Neural cell (in vitro differentiated cells): ENCODE measurements around the gene RPL7L1. TPM values are rescaled to one million over a fixed set of nuclear protein-coding genes. Genes with fewer than 3 reads are reported as not detected.

Experiments used
- H2AFZ ChIP-seq: fragments of 200-600, 300-800 bp; sonication (generic), shearing (Covaris generic); 2 replicates; pipeline ENCODE4 v1.6.0; 2014; ENCODE audit warnings: low read depth, mild to moderate bottlenecking, antibody characterized with exemption, low read length, moderate library complexity
- H3F3A ChIP-seq: fragments of 200-600 bp; shearing (Covaris generic); 2 replicates; pipeline ENCODE4 v1.6.1; 2016; ENCODE audit warnings: mild to moderate bottlenecking, moderate library complexity, mixed read lengths, antibody characterized with exemption, low read length; ENCODE audit not compliant: insufficient read depth, poor library complexity, severe bottlenecking
- H3K27ac ChIP-seq: fragments of 200-600, 300-800 bp; sonication (generic), shearing (Covaris generic); 2 replicates; pipeline ENCODE4 v1.5.1; 2014; ENCODE audit warnings: mild to moderate bottlenecking, low read length, moderate library complexity
- H3K27me3 ChIP-seq: fragments of 300-800, 200-600 bp; sonication (generic), shearing (Covaris generic); 2 replicates; pipeline ENCODE4 v1.6.0; 2014; ENCODE audit warnings: mild to moderate bottlenecking, low read depth, low read length, moderate library complexity; ENCODE audit not compliant: insufficient read depth
- H3K36me3 ChIP-seq: fragments of 300-800, 200-600 bp; sonication (generic), shearing (Covaris generic); 2 replicates; pipeline ENCODE4 v1.5.1; 2014; ENCODE audit warnings: mild to moderate bottlenecking, antibody characterized with exemption, low read length, moderate library complexity; ENCODE audit not compliant: insufficient read depth
- H3K4me2 ChIP-seq: fragments of 300-800, 200-600 bp; sonication (generic), shearing (Covaris generic); 2 replicates; pipeline ENCODE4 v1.6.0; 2014; ENCODE audit warnings: mild to moderate bottlenecking, low read length
- H3K4me3 ChIP-seq: fragments of 300-800, 200-600 bp; sonication (generic), shearing (Covaris generic); 2 replicates; pipeline ENCODE4 v1.5.1; 2014; ENCODE audit warnings: mild to moderate bottlenecking, low read length, moderate library complexity
- H3K79me2 ChIP-seq: fragments of 200-600 bp; shearing (Covaris generic); replicated peaks from 2 replicates; pipeline ENCODE4 v1.6.0; 2014; ENCODE audit warnings: mild to moderate bottlenecking, low read length, moderate library complexity; ENCODE audit not compliant: insufficient read depth
- H3K9ac ChIP-seq: fragments of 300-800, 200-600 bp; sonication (generic), shearing (Covaris generic); 2 replicates; pipeline ENCODE4 v1.6.1; 2016; ENCODE audit warnings: mild to moderate bottlenecking, low read length, mixed read lengths
- H3K9me2 ChIP-seq: fragments of 200-600 bp; shearing (Covaris generic); 2 replicates; pipeline ENCODE4 v1.6.1; 2016; ENCODE audit warnings: mild to moderate bottlenecking, low read length, mixed read lengths; ENCODE audit not compliant: insufficient read depth
- H3K9me3 ChIP-seq: fragments of 200-600, 300-800 bp; sonication (generic), shearing (Covaris generic); 2 replicates; pipeline ENCODE4 v1.6.1; 2016; ENCODE audit warnings: mild to moderate bottlenecking, mixed run types, low read length, moderate library complexity, mixed read lengths
- H4K20me1 ChIP-seq: fragments of 200-600 bp; shearing (Covaris generic); 2 replicates; pipeline ENCODE4 v1.6.1; 2016; ENCODE audit warnings: mild to moderate bottlenecking, mixed run types; ENCODE audit not compliant: insufficient read depth
- EP300 ChIP-seq: fragments of 450-650 bp; conservative IDR thresholded peaks from 2 replicates; pipeline ENCODE4 v1.6.1; 2014; ENCODE audit warnings: antibody characterized with exemption, mild to moderate bottlenecking, moderate library complexity; ENCODE audit not compliant: poor library complexity, severe bottlenecking
- EZH2 ChIP-seq: fragments of 200-600, 300-800 bp; shearing (Covaris generic), sonication (generic); IDR thresholded peaks from 2 replicates; pipeline ENCODE4 v1.6.1; 2014; ENCODE audit warnings: antibody characterized with exemption, low read length, borderline replicate concordance, mild to moderate bottlenecking; ENCODE audit not compliant: insufficient read depth, poor library complexity, severe bottlenecking
- MXI1 ChIP-seq: fragments of 450-650 bp; conservative IDR thresholded peaks from 2 replicates; pipeline ENCODE4 v1.6.1; 2014; ENCODE audit warnings: antibody characterized with exemption, mild to moderate bottlenecking; ENCODE audit not compliant: poor library complexity, severe bottlenecking
- POLR2AphosphoS5 ChIP-seq: IDR thresholded peaks from 2 replicates; pipeline ENCODE4 v1.6.1; 2012
- RAD21 ChIP-seq: fragments of 450-650 bp; conservative IDR thresholded peaks from 2 replicates; pipeline ENCODE4 v1.6.1; 2014; ENCODE audit warnings: antibody characterized with exemption, mild to moderate bottlenecking, moderate library complexity
- SMC3 ChIP-seq: fragments of 450-650 bp; conservative IDR thresholded peaks from 2 replicates; pipeline ENCODE4 v1.6.1; 2014; ENCODE audit warnings: antibody characterized with exemption, mild to moderate bottlenecking, moderate library complexity; ENCODE audit not compliant: poor library complexity
- TAF1 ChIP-seq: IDR thresholded peaks from 2 replicates; pipeline ENCODE4 v1.6.1; 2012; ENCODE audit warnings: low read depth
- polyA plus RNA-seq: library from polyadenylated mRNA; depleted of rRNA; stranded (reverse); fragments of >200 nt; gene quantifications from 2 replicates; pipeline ENCODE4 v1.2.3, GENCODE V29; 2014
- TF ChIP-seq, protein P1 (sequence below): IDR thresholded peaks from 2 replicates; pipeline ENCODE4 v1.6.1; 2012; ENCODE audit warnings: borderline replicate concordance
- TF ChIP-seq, protein P2 (sequence below): fragments of 450-650 bp; IDR thresholded peaks from 2 replicates; pipeline ENCODE4 v1.5.1; 2014; ENCODE audit warnings: antibody characterized with exemption, mild to moderate bottlenecking, moderate library complexity; ENCODE audit not compliant: poor library complexity, severe bottlenecking

RPL7L1 gene
- polyA plus RNA-seq, 1 donor from 2014 or later, result 88.5 TPM

DNA sequence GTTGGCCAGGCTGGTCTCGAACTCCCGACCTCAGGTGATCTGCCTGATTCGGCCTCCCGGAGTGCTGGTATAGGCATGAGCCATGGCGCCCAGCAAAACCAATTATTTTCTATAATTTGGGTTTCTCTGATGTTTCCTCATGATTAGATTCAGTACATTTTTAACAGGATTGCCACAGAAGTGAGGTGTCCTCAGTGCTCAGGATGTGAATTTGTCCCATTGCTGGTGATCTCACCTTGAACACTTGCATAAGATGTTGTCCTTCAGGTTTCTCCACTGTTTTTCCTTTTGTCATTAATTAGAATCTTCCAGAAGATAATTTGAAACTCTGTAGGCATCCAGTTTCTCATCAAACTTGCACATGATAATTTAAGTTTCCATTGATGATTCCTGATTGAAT lies 45.4 kb upstream of the RPL7L1 start:
- Histone ChIP-seq H3K27ac (no peak overlapping the region), H3K9me2 (no peaks in the 10 kb centered on the region), H3K4me3 (no peak overlapping the region), H3K27me3 (no peaks in the 10 kb centered on the region), H3K36me3 (peaks cover 5% of the 10 kb centered on the region), H2AFZ (no peak overlapping the region), H3K4me2 (no peak overlapping the region), H3K79me2 (no peaks in the 10 kb centered on the region), H3K9ac (no peak overlapping the region), H3K9me3 (no peaks in the 10 kb centered on the region), H3F3A (no peaks in the 10 kb centered on the region), H4K20me1 (no peaks in the 10 kb centered on the region)
- TF ChIP-seq TAF1 (no peak), EP300 (no peak), MXI1 (no peak), POLR2AphosphoS5 (no peak), SMC3 (no peak), RAD21 (no peak), EZH2 (no peak)
- TF ChIP-seq, protein P1, sequence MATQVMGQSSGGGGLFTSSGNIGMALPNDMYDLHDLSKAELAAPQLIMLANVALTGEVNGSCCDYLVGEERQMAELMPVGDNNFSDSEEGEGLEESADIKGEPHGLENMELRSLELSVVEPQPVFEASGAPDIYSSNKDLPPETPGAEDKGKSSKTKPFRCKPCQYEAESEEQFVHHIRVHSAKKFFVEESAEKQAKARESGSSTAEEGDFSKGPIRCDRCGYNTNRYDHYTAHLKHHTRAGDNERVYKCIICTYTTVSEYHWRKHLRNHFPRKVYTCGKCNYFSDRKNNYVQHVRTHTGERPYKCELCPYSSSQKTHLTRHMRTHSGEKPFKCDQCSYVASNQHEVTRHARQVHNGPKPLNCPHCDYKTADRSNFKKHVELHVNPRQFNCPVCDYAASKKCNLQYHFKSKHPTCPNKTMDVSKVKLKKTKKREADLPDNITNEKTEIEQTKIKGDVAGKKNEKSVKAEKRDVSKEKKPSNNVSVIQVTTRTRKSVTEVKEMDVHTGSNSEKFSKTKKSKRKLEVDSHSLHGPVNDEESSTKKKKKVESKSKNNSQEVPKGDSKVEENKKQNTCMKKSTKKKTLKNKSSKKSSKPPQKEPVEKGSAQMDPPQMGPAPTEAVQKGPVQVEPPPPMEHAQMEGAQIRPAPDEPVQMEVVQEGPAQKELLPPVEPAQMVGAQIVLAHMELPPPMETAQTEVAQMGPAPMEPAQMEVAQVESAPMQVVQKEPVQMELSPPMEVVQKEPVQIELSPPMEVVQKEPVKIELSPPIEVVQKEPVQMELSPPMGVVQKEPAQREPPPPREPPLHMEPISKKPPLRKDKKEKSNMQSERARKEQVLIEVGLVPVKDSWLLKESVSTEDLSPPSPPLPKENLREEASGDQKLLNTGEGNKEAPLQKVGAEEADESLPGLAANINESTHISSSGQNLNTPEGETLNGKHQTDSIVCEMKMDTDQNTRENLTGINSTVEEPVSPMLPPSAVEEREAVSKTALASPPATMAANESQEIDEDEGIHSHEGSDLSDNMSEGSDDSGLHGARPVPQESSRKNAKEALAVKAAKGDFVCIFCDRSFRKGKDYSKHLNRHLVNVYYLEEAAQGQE, result no peak
- TF ChIP-seq, protein P2, sequence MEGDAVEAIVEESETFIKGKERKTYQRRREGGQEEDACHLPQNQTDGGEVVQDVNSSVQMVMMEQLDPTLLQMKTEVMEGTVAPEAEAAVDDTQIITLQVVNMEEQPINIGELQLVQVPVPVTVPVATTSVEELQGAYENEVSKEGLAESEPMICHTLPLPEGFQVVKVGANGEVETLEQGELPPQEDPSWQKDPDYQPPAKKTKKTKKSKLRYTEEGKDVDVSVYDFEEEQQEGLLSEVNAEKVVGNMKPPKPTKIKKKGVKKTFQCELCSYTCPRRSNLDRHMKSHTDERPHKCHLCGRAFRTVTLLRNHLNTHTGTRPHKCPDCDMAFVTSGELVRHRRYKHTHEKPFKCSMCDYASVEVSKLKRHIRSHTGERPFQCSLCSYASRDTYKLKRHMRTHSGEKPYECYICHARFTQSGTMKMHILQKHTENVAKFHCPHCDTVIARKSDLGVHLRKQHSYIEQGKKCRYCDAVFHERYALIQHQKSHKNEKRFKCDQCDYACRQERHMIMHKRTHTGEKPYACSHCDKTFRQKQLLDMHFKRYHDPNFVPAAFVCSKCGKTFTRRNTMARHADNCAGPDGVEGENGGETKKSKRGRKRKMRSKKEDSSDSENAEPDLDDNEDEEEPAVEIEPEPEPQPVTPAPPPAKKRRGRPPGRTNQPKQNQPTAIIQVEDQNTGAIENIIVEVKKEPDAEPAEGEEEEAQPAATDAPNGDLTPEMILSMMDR, result no peak

DNA sequence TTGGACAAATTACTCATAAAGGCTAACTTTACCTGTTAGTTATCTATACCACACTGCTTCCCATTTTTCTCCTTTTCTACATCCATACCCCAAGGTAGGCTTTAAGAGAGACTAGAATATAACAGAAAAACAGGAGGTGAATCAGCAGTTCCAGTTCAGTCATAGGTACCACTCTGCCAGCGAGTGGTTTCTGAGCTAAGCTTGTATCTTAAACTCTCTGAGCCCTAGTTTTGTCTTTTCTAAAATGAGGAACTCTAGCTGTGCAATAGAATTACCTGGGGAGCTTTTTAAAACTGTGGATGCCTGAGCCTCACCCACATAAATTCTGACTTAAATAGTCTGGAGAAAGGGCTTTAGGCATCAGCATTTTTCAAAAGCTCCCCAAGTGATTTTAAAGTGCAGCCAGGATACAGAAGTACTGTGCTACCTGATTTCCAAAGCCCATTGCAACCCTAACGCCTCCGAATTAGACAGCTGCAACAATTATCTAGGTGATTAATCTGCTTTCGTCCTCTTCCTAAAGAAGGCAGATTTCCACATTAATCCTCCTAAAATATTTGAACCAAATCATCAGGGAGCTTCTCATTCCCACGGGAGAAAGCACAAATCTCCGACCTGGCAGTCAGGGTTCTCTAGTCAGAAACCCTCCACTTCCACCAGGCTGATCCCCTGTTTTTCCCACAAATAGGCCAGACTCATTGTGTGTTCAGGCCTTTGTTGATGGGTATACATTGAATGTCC lies 37.4 kb upstream of the RPL7L1 start:
- Histone ChIP-seq H3K4me3 (no peak overlapping the region), H3K9ac (no peak overlapping the region), H3K79me2 (no peaks in the 10 kb centered on the region), H3K36me3 (no peaks in the 10 kb centered on the region), H3K9me2 (no peaks in the 10 kb centered on the region), H4K20me1 (no peaks in the 10 kb centered on the region), H3K27ac (no peak overlapping the region), H3K4me2 (no peak overlapping the region), H3K27me3 (no peaks in the 10 kb centered on the region), H3K9me3 (no peaks in the 10 kb centered on the region), H3F3A (no peaks in the 10 kb centered on the region), H2AFZ (no peak overlapping the region)
- no peak for TF ChIP-seq EP300
- TF ChIP-seq, protein P1, result no peak
- TF ChIP-seq TAF1, result no peak
- TF ChIP-seq MXI1, result no peak
- no peak for TF ChIP-seq EZH2
- no peak for TF ChIP-seq SMC3
- TF ChIP-seq, protein P2, result no peak
- no peak for TF ChIP-seq POLR2AphosphoS5
- TF ChIP-seq RAD21, result no peak
